ENCODE data around the gene AKAP10.
"Not testable (repeated sequence)": the region's sequence is repeated elsewhere in the genome, so short reads cannot be mapped to it uniquely, and the experiment has no call there.

AKAP10 gene

GRCh38 chr17:19905502-19905901 lies 72.1 kb downstream of the AKAP10 start:
- no peak overlapping the region for H3K4me3 ChIP-seq (ENCODE audit: low read length)
- peaks cover 60% of the 10 kb centered on the region for H3K36me3 ChIP-seq (ENCODE audit: insufficient read depth, low read length)
- no peak overlapping the region for H3K9ac ChIP-seq (ENCODE audit: low read depth, low read length)
- H3K4me1 ChIP-seq (ENCODE audit: control insufficient read depth, insufficient read depth, low read length) = peaks cover 25% of the 10 kb centered on the region
- H3K27me3 ChIP-seq (ENCODE audit: control insufficient read depth, insufficient read depth, low read length) = no peaks in the 10 kb centered on the region
- H3K4me2 ChIP-seq (ENCODE audit: low read length) = no peak overlapping the region
- H3K9me3 ChIP-seq (replicated peaks; ENCODE audit: low read length) = no peaks in the 10 kb centered on the region

- no peaks in the 10 kb centered on the region for H3K9me3 ChIP-seq (replicated peaks; ENCODE audit: low read length)
- H3K4me2 ChIP-seq (ENCODE audit: low read length) = no peak overlapping the region
- peaks cover 59% of the 10 kb centered on the region for H3K36me3 ChIP-seq (ENCODE audit: insufficient read depth, low read length)
- H3K27me3 ChIP-seq (ENCODE audit: control insufficient read depth, insufficient read depth, low read length) = no peaks in the 10 kb centered on the region
- H3K4me3 ChIP-seq (ENCODE audit: low read length) = no peak overlapping the region
- no peak overlapping the region for H3K9ac ChIP-seq (ENCODE audit: low read depth, low read length)
- H3K4me1 ChIP-seq (ENCODE audit: control insufficient read depth, insufficient read depth, low read length) = peaks cover 25% of the 10 kb centered on the region
Observed at GRCh38 chr17:19904924-19905323, 72.7 kb downstream of the AKAP10 start.

GRCh38 chr17:19904412-19904811 lies 73.2 kb downstream of the AKAP10 start:
- peak overlapping the region; percentile 39 for H3K9ac ChIP-seq (ENCODE audit: low read depth, low read length)
- H3K4me2 ChIP-seq (ENCODE audit: low read length) = peak overlapping the region; percentile 56
- peaks cover 25% of the 10 kb centered on the region for H3K4me1 ChIP-seq (ENCODE audit: control insufficient read depth, insufficient read depth, low read length)
- no peaks in the 10 kb centered on the region for H3K9me3 ChIP-seq (replicated peaks; ENCODE audit: low read length)
- peaks cover 58% of the 10 kb centered on the region for H3K36me3 ChIP-seq (ENCODE audit: insufficient read depth, low read length)
- H3K27me3 ChIP-seq (ENCODE audit: control insufficient read depth, insufficient read depth, low read length) = no peaks in the 10 kb centered on the region
- H3K4me3 ChIP-seq (ENCODE audit: low read length) = peak overlapping the region; percentile 10

- Histone ChIP-seq H3K4me1 (ENCODE audit: control insufficient read depth, insufficient read depth, low read length) (peaks cover 45% of the 10 kb centered on the region), H3K9me3 (replicated peaks; ENCODE audit: low read length) (no peaks in the 10 kb centered on the region), H3K36me3 (ENCODE audit: insufficient read depth, low read length) (peaks cover 33% of the 10 kb centered on the region), H3K27me3 (ENCODE audit: control insufficient read depth, insufficient read depth, low read length) (no peaks in the 10 kb centered on the region), H3K4me3 (ENCODE audit: low read length) (no peak overlapping the region), H3K4me2 (ENCODE audit: low read length) (no peak overlapping the region), H3K9ac (ENCODE audit: low read depth, low read length) (no peak overlapping the region)
Observed at GRCh38 chr17:19900809-19901208, 76.8 kb downstream of the AKAP10 start.

- Histone ChIP-seq H3K9ac (ENCODE audit: low read depth, low read length) (peak overlapping the region; percentile 33), H3K4me2 (ENCODE audit: low read length) (peak overlapping the region; percentile 23), H3K27me3 (ENCODE audit: control insufficient read depth, insufficient read depth, low read length) (no peaks in the 10 kb centered on the region), H3K9me3 (replicated peaks; ENCODE audit: low read length) (no peaks in the 10 kb centered on the region), H3K36me3 (ENCODE audit: insufficient read depth, low read length) (peaks cover 20% of the 10 kb centered on the region), H3K4me1 (ENCODE audit: control insufficient read depth, insufficient read depth, low read length) (peaks cover 21% of the 10 kb centered on the region), H3K4me3 (ENCODE audit: low read length) (no peak overlapping the region)
Observed at GRCh38 chr17:19897903-19898302, 79.7 kb downstream of the AKAP10 start.

- Histone ChIP-seq H3K4me2 (ENCODE audit: low read length) (peak overlapping the region; percentile 23), H3K27me3 (ENCODE audit: control insufficient read depth, insufficient read depth, low read length) (no peaks in the 10 kb centered on the region), H3K9ac (ENCODE audit: low read depth, low read length) (peak overlapping the region; percentile 33), H3K36me3 (ENCODE audit: insufficient read depth, low read length) (peaks cover 20% of the 10 kb centered on the region), H3K9me3 (replicated peaks; ENCODE audit: low read length) (no peaks in the 10 kb centered on the region), H3K4me3 (ENCODE audit: low read length) (no peak overlapping the region), H3K4me1 (ENCODE audit: control insufficient read depth, insufficient read depth, low read length) (peaks cover 20% of the 10 kb centered on the region)
Observed at GRCh38 chr17:19897090-19897837, 80.4 kb downstream of the AKAP10 start.

- Histone ChIP-seq H3K4me1 (ENCODE audit: control insufficient read depth, insufficient read depth, low read length) (peaks cover 20% of the 10 kb centered on the region), H3K9ac (ENCODE audit: low read depth, low read length) (no peak overlapping the region), H3K4me3 (ENCODE audit: low read length) (no peak overlapping the region), H3K4me2 (ENCODE audit: low read length) (no peak overlapping the region), H3K9me3 (replicated peaks; ENCODE audit: low read length) (no peaks in the 10 kb centered on the region), H3K36me3 (ENCODE audit: insufficient read depth, low read length) (peaks cover 20% of the 10 kb centered on the region), H3K27me3 (ENCODE audit: control insufficient read depth, insufficient read depth, low read length) (no peaks in the 10 kb centered on the region)
Observed at GRCh38 chr17:19896679-19897078, 80.9 kb downstream of the AKAP10 start.

GRCh38 chr17:19890554-19890953 lies 87.1 kb downstream of the AKAP10 start:
- H3K27me3 ChIP-seq (ENCODE audit: control insufficient read depth, insufficient read depth, low read length); H3K9ac ChIP-seq (ENCODE audit: low read depth, low read length); H3K4me2 ChIP-seq (ENCODE audit: low read length); H3K4me3 ChIP-seq (ENCODE audit: low read length); H3K9me3 ChIP-seq (replicated peaks; ENCODE audit: low read length); H3K36me3 ChIP-seq (ENCODE audit: insufficient read depth, low read length); H3K4me1 ChIP-seq (ENCODE audit: control insufficient read depth, insufficient read depth, low read length): not testable (repeated sequence)

- H3K4me1 ChIP-seq (ENCODE audit: control insufficient read depth, insufficient read depth, low read length); H3K36me3 ChIP-seq (ENCODE audit: insufficient read depth, low read length); H3K27me3 ChIP-seq (ENCODE audit: control insufficient read depth, insufficient read depth, low read length); H3K4me2 ChIP-seq (ENCODE audit: low read length); H3K9ac ChIP-seq (ENCODE audit: low read depth, low read length); H3K9me3 ChIP-seq (replicated peaks; ENCODE audit: low read length); H3K4me3 ChIP-seq (ENCODE audit: low read length): not testable (repeated sequence)
Observed at GRCh38 chr17:19890001-19890400, 87.6 kb downstream of the AKAP10 start.

GRCh38 chr17:19886116-19886515 lies 91.5 kb downstream of the AKAP10 start:
- no peaks in the 10 kb centered on the region for H3K4me1 ChIP-seq (ENCODE audit: control insufficient read depth, insufficient read depth, low read length)
- H3K9me3 ChIP-seq (replicated peaks; ENCODE audit: low read length) = no peaks in the 10 kb centered on the region
- H3K36me3 ChIP-seq (ENCODE audit: insufficient read depth, low read length) = no peaks in the 10 kb centered on the region
- no peak overlapping the region for H3K4me3 ChIP-seq (ENCODE audit: low read length)
- no peak overlapping the region for H3K4me2 ChIP-seq (ENCODE audit: low read length)
- no peaks in the 10 kb centered on the region for H3K27me3 ChIP-seq (ENCODE audit: control insufficient read depth, insufficient read depth, low read length)
- no peak overlapping the region for H3K9ac ChIP-seq (ENCODE audit: low read depth, low read length)

GRCh38 chr17:19883537-19884215 lies 94.0 kb downstream of the AKAP10 start:
- Histone ChIP-seq H3K27me3 (ENCODE audit: control insufficient read depth, insufficient read depth, low read length) (peaks cover 11% of the 10 kb centered on the region), H3K36me3 (ENCODE audit: insufficient read depth, low read length) (no peaks in the 10 kb centered on the region), H3K4me2 (ENCODE audit: low read length) (no peak overlapping the region), H3K9me3 (replicated peaks; ENCODE audit: low read length) (no peaks in the 10 kb centered on the region), H3K4me1 (ENCODE audit: control insufficient read depth, insufficient read depth, low read length) (no peaks in the 10 kb centered on the region), H3K4me3 (ENCODE audit: low read length) (no peak overlapping the region), H3K9ac (ENCODE audit: low read depth, low read length) (no peak overlapping the region)

GRCh38 chr17:19880393-19880792 lies 97.2 kb downstream of the AKAP10 start:
- no peaks in the 10 kb centered on the region for H3K36me3 ChIP-seq (ENCODE audit: insufficient read depth, low read length)
- no peaks in the 10 kb centered on the region for H3K4me1 ChIP-seq (ENCODE audit: control insufficient read depth, insufficient read depth, low read length)
- H3K4me2 ChIP-seq (ENCODE audit: low read length) = no peak overlapping the region
- no peaks in the 10 kb centered on the region for H3K9me3 ChIP-seq (replicated peaks; ENCODE audit: low read length)
- no peak overlapping the region for H3K4me3 ChIP-seq (ENCODE audit: low read length)
- H3K27me3 ChIP-seq (ENCODE audit: control insufficient read depth, insufficient read depth, low read length) = peaks cover 24% of the 10 kb centered on the region
- H3K9ac ChIP-seq (ENCODE audit: low read depth, low read length) = no peak overlapping the region
